ENCODE data around the gene UNG.
"Not testable (repeated sequence)": the region's sequence is repeated elsewhere in the genome, so short reads cannot be mapped to it uniquely, and the experiment has no call there.

UNG gene

GRCh38 chr12:109121346-109121880 lies 24.0 kb downstream of the UNG start:
- DNase-seq (ENCODE audit: low spot score): no peak

DNA sequence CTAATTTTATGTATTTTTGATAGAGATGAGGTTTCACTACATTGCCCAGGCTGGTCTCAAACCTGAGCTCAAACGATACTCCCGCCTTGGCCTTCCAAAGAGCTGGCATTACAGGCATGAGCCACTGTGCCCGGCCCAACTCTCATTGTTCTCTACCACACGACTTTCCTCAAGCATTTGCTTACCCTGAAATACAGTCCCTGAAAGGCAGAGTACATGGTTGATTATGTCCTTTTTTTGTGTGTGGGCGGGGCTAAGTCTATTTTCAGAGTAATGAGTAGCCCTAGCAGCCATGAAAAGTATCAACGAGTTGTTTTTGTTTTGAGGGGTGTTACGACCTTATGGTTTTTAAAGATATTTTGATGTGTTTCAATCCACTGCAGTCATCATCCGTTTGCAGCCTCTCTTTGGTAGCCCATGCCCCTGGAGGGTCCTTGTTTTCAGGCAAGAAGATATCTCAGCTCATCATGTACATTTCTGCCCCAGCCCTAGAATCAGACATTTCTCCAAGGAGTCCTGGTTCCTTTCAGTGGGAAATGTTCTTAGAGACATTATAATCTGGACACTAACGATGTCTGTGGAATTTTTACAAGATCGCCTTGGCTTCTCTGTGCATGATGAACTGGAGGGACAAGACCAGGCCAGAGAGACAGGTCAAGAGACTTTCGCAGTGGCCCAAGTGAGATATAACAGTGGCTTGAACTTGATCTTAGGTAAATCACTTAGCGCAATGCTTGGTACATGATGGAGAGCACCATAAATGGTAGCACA lies 27.7 kb downstream of the UNG start:
- no peak for DNase-seq (ENCODE audit: low spot score)

DNA sequence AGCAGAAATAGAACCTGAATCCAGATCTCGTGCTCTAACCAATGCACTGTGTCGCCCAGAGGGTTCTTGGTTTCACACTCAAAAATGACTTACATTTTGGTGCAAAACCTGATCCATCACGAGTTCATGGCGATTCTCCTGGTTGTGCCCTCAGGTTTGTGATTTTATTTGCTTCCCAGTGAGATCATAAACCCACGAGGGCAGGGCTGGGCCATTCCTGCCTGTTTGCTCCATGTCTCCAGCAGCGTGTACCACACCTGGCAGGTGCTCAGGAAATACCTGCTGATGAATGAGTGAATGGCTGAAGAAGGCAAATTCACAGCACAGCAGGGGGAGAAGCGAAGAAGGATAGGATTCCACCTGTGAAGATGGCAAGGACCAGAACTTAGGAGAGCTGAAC lies 28.4 kb downstream of the UNG start:
- DNase-seq (ENCODE audit: low spot score): no peak

DNA sequence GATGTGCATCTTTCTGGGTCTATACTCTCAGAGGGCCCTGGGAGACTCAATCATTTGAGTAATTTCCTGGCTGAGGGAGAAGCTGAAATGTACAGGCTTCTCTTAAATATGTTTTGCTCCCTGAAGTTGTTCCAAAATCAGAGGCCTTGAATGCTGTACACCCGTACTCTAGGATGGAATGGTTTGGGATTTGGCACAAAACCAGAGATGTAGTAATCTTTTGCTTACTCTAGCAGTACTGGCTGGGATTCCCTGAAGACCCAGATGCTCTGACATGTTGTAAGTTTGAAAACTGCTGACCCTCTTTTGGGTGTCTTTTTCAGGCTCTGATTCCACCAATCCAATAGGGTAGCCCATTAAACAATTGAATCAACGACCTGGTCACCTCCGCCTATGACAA lies 29.4 kb downstream of the UNG start:
- DNase-seq (ENCODE audit: low spot score): no peak

DNA sequence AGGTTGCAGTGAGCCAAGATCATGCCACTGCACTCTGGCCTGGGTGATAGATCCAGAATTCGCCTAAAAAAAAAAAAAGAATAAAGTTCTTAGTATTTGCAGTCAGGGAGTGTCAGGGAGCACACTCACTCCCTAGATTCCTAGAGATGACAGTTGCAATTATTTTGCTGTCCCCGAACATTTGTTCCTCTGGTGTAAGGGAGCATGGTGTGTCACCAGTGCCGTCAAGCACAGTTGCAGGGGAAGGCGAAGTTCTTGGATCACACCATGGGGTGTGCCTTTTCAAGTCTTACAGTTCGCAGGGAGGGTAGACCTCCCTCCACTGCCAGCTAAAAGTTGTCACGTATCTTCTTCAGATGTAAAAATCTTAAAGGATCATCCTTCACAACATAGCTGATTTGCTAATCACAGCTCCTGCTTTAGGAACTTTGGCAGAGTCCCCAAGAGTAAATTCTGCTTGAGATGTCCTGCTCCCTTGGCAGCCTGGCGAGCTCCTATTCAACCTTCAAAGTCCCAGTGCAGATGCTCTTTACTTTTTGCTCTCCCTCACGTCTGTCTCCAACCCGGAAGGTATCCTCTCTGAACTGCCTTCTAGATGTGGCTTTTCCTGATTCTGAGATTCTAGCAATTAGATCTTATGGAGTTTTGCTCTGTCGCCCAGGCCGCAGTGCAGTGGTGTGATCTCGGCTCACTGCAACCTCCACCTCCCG lies 30.3 kb downstream of the UNG start:
- no peak for DNase-seq (ENCODE audit: low spot score)

GRCh38 chr12:109130297-109131153 lies 33.1 kb downstream of the UNG start:
- no peak for DNase-seq (ENCODE audit: low spot score)

- DNase-seq (ENCODE audit: low spot score): no peak
Observed at GRCh38 chr12:109131154-109132050, 34.0 kb downstream of the UNG start.

DNA sequence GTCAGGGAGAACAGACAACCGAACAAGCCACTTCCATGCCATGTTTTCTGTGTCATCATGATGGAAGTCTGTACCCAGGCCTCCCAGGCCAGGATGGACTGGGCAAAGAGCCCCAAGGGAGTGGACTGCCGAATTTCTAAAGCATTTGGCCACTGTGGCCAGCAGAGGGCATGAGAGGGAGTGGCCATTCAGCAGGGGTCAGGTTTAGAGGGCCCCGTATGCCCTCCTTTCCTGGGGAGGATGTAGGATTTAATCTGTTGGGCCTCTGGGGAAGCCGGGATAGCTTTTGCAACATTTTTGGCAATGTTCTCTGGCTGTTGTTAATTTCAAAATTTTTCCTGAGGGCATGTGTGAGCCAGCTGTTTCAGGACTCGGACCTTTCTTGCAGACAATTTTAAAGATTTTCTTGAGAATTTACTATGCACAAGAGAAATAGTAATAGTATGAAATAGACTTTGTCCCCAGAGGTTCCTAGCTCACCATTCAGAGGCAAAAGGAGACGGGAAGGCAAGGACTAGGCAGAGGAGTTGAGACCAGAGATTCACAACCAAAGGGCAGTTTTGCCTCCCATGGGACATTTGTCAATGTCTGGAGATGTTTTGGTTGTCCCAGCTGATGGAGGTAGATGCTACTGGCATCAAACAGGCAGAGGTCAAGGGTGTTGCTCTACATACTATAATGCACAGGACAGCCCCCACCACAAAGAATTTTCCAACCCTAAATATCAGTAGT lies 37.0 kb downstream of the UNG start:
- no peak for DNase-seq (ENCODE audit: low spot score)

GRCh38 chr12:109137055-109137454 lies 39.7 kb downstream of the UNG start:
- DNase-seq (ENCODE audit: low spot score): no peak

GRCh38 chr12:109139360-109139759 lies 42.0 kb downstream of the UNG start:
- no peak for DNase-seq (ENCODE audit: low spot score)

GRCh38 chr12:109139791-109140190 lies 42.4 kb downstream of the UNG start:
- no peak for DNase-seq (ENCODE audit: low spot score)

DNA sequence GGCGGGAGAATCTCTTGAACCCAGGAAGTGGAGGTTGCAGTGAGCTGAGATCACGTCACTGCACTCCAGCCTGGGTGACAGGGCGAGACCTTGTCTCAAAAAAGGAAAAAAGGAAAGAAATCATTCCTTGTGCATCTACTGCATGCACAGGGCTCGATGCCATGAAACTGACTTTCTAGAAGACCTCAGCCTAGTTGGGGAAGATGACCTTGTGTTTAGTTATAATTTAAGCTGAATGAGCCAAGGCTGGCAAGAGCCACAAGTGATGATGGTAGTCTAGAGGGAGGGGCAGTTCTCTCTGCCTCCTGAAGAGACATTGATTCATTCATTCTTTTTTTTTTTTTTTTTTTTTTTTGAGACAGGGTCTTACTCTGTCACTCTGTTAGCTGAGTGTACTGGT lies 43.2 kb downstream of the UNG start:
- DNase-seq (ENCODE audit: low spot score): no peak

DNA sequence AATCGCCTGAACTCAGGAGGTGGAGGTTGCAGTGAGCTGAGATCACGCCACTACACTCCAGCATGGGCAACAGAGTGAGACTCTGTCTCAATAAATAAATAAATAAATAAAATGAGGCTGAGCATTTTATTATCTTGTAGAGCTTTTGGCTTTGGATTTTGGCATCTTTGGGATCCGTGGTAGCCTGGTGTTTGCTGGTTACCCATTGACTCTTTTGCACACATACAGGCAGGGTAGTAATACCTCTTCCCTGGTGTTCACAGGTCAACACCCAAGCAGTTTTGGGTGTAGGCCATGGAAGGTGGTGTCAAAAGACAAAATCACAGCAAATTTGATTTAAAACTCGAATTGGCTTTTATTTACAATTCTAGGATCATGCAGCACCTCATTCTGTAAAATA lies 46.8 kb downstream of the UNG start:
- DNase-seq (ENCODE audit: low spot score): no peak

GRCh38 chr12:109147126-109147525 lies 49.7 kb downstream of the UNG start:
- not testable (repeated sequence) for DNase-seq (ENCODE audit: low spot score)

DNA sequence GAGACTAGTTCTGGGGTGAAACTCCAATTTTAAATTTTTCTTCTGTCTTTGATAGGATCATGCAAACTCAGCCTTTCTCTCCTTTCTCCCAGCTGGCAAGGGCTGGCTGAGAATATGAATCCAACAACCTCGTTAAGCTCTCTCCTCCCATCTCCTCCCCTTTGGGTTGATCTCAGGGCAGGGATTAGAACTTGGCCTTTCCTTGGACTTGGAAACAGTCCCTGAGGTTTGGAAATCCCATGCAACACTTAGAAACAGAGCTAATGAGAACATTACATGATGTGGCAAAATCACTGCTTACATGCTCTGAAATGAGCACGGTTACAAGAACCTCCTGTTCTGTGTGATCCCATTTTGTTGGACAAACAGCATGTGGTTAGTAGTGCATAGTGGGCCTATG lies 50.6 kb downstream of the UNG start:
- no peak for DNase-seq (ENCODE audit: low spot score)

GRCh38 chr12:109150124-109150640 lies 52.8 kb downstream of the UNG start:
- DNase-seq (ENCODE audit: low spot score): no peak

DNA sequence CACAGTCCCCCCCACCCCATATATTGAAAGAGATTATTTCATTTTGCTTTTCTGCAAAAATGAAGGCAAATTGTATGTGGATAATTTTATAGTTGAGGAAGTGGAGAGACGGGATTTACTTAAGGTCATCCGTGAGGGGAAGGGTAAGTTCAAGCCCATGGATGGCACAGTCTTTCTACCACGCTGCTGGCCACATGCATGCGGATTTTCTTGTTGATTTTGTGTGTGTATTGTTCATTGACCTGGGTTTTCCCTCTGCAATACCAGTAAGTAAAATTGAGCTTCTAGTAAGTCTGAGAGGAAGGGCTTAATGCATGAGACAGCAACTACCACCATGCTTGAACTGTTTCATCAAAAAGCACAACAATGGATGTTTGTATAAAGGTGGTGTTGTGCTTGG lies 54.1 kb downstream of the UNG start:
- DNase-seq (ENCODE audit: low spot score): no peak

- DNase-seq (ENCODE audit: low spot score): no peak
Observed at GRCh38 chr12:109153821-109154441, 56.5 kb downstream of the UNG start.

DNA sequence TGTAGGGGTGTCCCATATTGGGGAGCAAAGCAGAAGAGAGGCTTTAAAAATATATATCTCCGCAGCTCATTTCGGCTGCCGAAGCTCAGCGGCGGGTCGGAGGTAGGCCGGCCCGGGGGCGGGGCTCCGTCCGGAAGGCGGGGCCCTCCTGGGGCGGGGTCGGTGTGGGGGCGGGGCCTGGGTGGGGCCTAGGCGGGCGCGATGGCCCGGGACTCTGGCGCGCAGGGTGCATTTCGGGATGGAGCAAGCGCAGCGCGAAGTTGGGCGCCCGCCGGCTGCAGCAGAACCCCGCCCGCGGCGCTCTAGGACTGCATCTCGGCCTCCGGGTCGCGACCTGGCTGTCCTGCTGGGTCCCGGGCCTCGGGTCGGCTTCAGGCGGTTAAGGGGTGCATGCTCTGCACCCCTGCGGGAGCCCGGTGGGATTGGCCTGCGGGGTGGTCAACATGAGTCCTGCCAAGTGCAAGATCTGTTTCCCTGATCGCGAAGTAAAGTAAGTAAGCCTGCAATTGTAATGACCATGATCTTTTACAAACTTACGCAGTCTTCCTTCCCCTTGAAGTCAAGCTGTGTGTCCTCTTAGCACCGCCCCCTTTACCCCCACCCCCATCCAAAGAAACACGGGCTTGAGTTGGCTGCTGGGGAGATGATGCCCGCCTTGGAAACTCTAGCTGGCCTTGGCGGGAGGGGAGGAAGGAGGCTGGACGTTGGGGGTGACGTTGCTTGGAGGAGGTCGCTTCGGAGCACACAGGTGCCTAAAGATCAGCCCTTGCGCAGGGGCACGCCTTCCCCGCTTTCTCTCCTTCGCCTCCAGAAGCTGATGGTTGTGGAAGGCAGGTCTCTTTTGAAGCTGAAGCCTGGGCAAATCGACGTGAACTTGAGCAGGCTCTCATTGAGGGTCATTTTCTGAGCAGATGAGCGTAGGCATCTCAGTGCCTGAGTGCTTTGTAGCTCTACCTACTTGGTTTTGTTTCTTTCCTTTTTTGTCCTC lies 57.3 kb downstream of the UNG start:
- peak; percentile 69 for DNase-seq (ENCODE audit: low spot score)
